ENCODE measurements around the gene HDAC4.

DNA sequence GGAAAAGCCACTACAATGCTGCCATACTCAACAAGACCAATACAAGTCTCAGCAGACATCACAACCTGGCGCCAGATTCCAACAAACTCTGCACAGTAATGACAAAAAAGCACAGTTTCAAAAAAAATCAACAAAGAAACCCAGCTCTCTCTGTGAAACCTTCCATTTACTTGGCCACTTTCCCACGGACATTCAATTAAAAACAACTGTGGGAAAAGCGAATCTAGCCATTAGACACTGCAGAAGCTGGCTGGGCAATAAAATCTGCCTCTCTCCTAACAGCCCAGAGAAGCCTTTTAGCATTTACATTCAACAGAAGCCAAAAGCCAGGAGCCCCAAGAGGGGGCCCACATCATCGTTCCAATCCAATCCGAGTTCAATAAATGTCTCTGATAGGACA is 128.9 kb downstream of the HDAC4 start:
- TF ChIP-seq SP1 (IDR thresholded peaks at IDR 0.05) (no peak), L3MBTL2 (conservative IDR thresholded peaks at IDR 0.05) (no peak), ARNT (IDR thresholded peaks at IDR 0.05) (no peak), SUZ12 (IDR thresholded peaks at IDR 0.05) (no peak), NFRKB (IDR thresholded peaks at IDR 0.05) (no peak)

Data from HEK293T (cell line).